ENCODE data around the gene AP1S1.
A peak's percentile ranks its signal among the peaks of the same experiment; 100 is the strongest.

AP1S1 gene

GRCh38 chr7:101169838-101170551 is 15.7 kb downstream of the AP1S1 start:
- Histone ChIP-seq H3K9me3 (replicated peaks; ENCODE audit: insufficient read depth, low read length) (no peaks in the 10 kb centered on the region), H3K36me3 (replicated peaks; ENCODE audit: insufficient read depth, low read length) (no peaks in the 10 kb centered on the region), H3K4me3 (ENCODE audit: low read length) (no peak overlapping the region; the same call in 1 of the 2 replicates), H3K79me2 (ENCODE audit: low read length) (no peaks in the 10 kb centered on the region), H3K4me2 (ENCODE audit: low read depth, low read length) (peak overlapping the region; percentile 51; the same call in 1 of the 2 replicates), H3K27me3 (replicated peaks; ENCODE audit: insufficient read depth, low read length) (peaks cover 87% of the 10 kb centered on the region), H2AFZ (ENCODE audit: low read length) (no peak overlapping the region), H3K4me1 (ENCODE audit: low read length) (peaks cover 7% of the 10 kb centered on the region; the same call in 1 of the 2 replicates), H3K27ac (ENCODE audit: low read length) (no peak overlapping the region), H3K9ac (ENCODE audit: low read length) (no peak overlapping the region), H3F3A (ENCODE audit: insufficient read depth, low read length) (no peaks in the 10 kb centered on the region), H3K9me2 (replicated peaks; ENCODE audit: insufficient read depth, low read length) (no peaks in the 10 kb centered on the region), H4K20me1 (ENCODE audit: insufficient read depth, low read length) (no peaks in the 10 kb centered on the region)
- TF ChIP-seq EZH2phosphoT487 (IDR thresholded peaks at IDR 0.05; ENCODE audit: low read length) (no peak), EZH2 (optimal IDR thresholded peaks at IDR 0.05; ENCODE audit: low read depth, low read length) (no peak)
- TF ChIP-seq, protein P1, sequence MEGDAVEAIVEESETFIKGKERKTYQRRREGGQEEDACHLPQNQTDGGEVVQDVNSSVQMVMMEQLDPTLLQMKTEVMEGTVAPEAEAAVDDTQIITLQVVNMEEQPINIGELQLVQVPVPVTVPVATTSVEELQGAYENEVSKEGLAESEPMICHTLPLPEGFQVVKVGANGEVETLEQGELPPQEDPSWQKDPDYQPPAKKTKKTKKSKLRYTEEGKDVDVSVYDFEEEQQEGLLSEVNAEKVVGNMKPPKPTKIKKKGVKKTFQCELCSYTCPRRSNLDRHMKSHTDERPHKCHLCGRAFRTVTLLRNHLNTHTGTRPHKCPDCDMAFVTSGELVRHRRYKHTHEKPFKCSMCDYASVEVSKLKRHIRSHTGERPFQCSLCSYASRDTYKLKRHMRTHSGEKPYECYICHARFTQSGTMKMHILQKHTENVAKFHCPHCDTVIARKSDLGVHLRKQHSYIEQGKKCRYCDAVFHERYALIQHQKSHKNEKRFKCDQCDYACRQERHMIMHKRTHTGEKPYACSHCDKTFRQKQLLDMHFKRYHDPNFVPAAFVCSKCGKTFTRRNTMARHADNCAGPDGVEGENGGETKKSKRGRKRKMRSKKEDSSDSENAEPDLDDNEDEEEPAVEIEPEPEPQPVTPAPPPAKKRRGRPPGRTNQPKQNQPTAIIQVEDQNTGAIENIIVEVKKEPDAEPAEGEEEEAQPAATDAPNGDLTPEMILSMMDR (IDR thresholded peaks at IDR 0.05; ENCODE audit: low read length) = peak; percentile 95
- DNase-seq = peak; percentile 53

DNA sequence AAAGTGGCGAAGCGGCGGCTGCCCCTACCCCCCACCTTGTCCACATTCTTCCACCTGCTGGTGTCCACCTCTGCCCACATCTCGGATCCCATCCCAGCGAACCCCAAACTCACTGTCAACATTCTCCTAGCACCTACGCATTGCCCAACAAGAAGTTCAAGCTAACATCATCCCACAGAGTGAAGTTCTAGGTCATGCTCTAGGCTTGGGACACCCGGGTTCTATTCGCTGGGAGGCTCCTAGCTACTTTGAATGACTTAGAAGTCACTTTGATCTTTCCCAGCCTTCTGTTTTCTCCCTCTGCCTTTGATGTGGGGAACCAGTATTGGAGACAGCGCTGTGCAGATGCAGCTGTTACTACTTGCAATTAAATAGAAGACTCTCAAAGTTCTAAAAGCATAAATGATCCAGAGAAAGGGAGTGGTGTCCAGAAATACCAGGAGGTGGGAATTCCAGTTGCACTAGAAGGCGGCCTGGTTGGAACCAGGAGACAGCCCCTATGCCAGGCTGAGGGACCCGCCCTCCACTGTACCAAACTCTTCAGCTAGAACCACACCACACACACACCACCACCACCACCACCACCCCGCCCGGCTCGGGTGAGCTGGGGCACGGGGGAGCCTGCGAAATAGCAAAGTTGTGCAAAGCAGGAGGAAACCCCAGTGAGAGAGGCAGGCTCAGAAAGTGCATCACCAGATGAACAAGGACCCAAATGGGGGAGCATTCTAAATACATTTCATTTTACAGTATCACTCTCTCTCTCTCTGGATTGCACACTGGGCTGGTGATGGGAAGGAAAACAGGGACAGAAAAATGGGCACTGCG is 16.6 kb downstream of the AP1S1 start:
- Histone ChIP-seq H3K27me3 (replicated peaks; ENCODE audit: insufficient read depth, low read length) (peaks cover 91% of the 10 kb centered on the region), H3K9ac (ENCODE audit: low read length) (no peak overlapping the region)

DNA sequence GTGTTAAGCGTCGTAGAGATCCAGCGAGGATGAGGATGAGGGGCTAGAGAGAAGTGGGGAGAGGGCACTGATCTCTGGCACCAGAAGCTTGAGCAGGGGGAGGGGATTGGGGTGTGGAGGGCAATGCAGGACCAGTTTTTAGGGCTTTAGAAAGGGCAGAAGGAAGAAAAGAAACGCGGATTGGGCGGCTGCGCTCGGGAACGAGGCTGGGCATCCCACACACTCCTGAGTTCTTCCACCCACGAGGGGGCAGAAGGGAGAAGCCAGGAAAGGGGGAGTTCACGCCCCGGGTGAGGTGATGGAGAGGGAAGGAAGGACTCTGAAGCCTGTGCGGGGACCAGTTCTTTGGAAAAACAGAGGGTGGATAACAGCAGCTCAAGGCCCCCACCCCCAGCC is 17.2 kb downstream of the AP1S1 start:
- Histone ChIP-seq H3K27me3 (replicated peaks; ENCODE audit: insufficient read depth, low read length) (peaks cover 93% of the 10 kb centered on the region), H2AFZ (ENCODE audit: low read length) (no peak overlapping the region), H3F3A (ENCODE audit: insufficient read depth, low read length) (no peaks in the 10 kb centered on the region), H3K79me2 (ENCODE audit: low read length) (no peaks in the 10 kb centered on the region), H3K9ac (ENCODE audit: low read length) (no peak overlapping the region), H3K36me3 (replicated peaks; ENCODE audit: insufficient read depth, low read length) (no peaks in the 10 kb centered on the region), H4K20me1 (ENCODE audit: insufficient read depth, low read length) (no peaks in the 10 kb centered on the region), H3K4me1 (ENCODE audit: low read length) (0 out of 2 replicates have a peak, but pooled peaks cover 3% of the 10 kb centered on the region), H3K27ac (ENCODE audit: low read length) (no peak overlapping the region), H3K4me2 (ENCODE audit: low read depth, low read length) (no peak overlapping the region), H3K4me3 (ENCODE audit: low read length) (no peak overlapping the region), H3K9me3 (replicated peaks; ENCODE audit: insufficient read depth, low read length) (no peaks in the 10 kb centered on the region), H3K9me2 (replicated peaks; ENCODE audit: insufficient read depth, low read length) (no peaks in the 10 kb centered on the region)
- no peak for TF ChIP-seq EZH2phosphoT487 (IDR thresholded peaks at IDR 0.05; ENCODE audit: low read length)
- TF ChIP-seq EZH2 (optimal IDR thresholded peaks at IDR 0.05; ENCODE audit: low read depth, low read length) = no peak
- TF ChIP-seq, protein P1 (IDR thresholded peaks at IDR 0.05; ENCODE audit: low read length) = no peak
- no peak for DNase-seq

More for the DNA sequence above, 16.6 kb downstream of the AP1S1 start:
- no peak overlapping the region for H3K4me2 ChIP-seq (ENCODE audit: low read depth, low read length)
- H3K4me1 ChIP-seq (ENCODE audit: low read length) = peaks cover 5% of the 10 kb centered on the region; the same call in 1 of the 2 replicates
- no peak for DNase-seq
- H3K9me3 ChIP-seq (replicated peaks; ENCODE audit: insufficient read depth, low read length) = no peaks in the 10 kb centered on the region
- no peak overlapping the region for H3K4me3 ChIP-seq (ENCODE audit: low read length)
- no peaks in the 10 kb centered on the region for H3F3A ChIP-seq (ENCODE audit: insufficient read depth, low read length)
- no peaks in the 10 kb centered on the region for H3K36me3 ChIP-seq (replicated peaks; ENCODE audit: insufficient read depth, low read length)
- no peaks in the 10 kb centered on the region for H3K79me2 ChIP-seq (ENCODE audit: low read length)
- TF ChIP-seq, protein P1 (IDR thresholded peaks at IDR 0.05; ENCODE audit: low read length) = no peak
- no peak for TF ChIP-seq EZH2 (optimal IDR thresholded peaks at IDR 0.05; ENCODE audit: low read depth, low read length)
- TF ChIP-seq EZH2phosphoT487 (IDR thresholded peaks at IDR 0.05; ENCODE audit: low read length) = no peak
- H2AFZ ChIP-seq (ENCODE audit: low read length) = no peak overlapping the region
- no peaks in the 10 kb centered on the region for H4K20me1 ChIP-seq (ENCODE audit: insufficient read depth, low read length)
- no peaks in the 10 kb centered on the region for H3K9me2 ChIP-seq (replicated peaks; ENCODE audit: insufficient read depth, low read length)
- H3K27ac ChIP-seq (ENCODE audit: low read length) = no peak overlapping the region
